Measurements from ENCODE around the gene MYNN.

DNA sequence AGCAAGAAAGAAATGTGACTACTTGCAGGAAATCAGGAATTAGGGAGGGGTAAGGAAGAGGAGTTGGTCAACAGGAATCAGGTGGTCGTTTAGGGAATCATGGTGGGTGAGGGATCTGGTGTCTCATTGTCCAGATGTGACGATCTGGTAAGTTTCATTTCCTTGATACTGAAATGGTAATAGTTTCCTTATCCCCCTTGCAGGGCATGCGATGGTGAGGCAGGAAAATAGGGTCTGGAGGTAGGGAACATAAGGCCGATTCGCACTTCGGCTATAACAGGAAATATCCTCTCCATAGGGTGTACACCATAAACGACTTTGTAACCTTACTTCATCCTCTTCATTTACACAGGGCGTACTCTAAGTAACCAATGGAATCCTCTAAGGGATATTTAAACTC is 40.1 kb downstream of the MYNN start:
- TF ChIP-seq POLR2A (IDR thresholded peaks at IDR 0.05; ENCODE audit: low read depth, low read length), result no peak
- TF ChIP-seq POLR2AphosphoS5 (IDR thresholded peaks at IDR 0.05; ENCODE audit: low read depth, low read length), result no peak
- no peak for TF ChIP-seq TAF1 (IDR thresholded peaks at IDR 0.05; ENCODE audit: low read depth, low read length)
- TF ChIP-seq POU2F2 (IDR thresholded peaks at IDR 0.05; ENCODE audit: low read depth, low read length), result no peak
- TF ChIP-seq SPI1 (IDR thresholded peaks at IDR 0.05; ENCODE audit: low read depth, low read length), result no peak

Data from GM12891 (cell line).